ENCODE measurements around the gene ACOXL. TPM values are rescaled to one million over a fixed set of nuclear protein-coding genes. Genes with fewer than 3 reads are reported as not detected.
A peak's percentile ranks its signal among the peaks of the same experiment; 100 is the strongest.
"Not testable (repeated sequence)": the region's sequence is repeated elsewhere in the genome, so short reads cannot be mapped to it uniquely, and the experiment has no call there.

The ACOXL gene
- total and polyA plus RNA-seq, 12 donors: 0.05 to 0.19 (median 0.12) TPM; not detected in 8

GRCh38 chr2:110853516-110853915 is 121.1 kb downstream of the ACOXL start:
- 38 to 49% (median 45%) methylated on average over 5 of the region's 5 CpGs for WGBS, 4 donors
- intact Hi-C loops (cut with DNase I): no loop called here
- H3K4me1 ChIP-seq (replicated peaks in 1 of 2): no peaks in the 10 kb centered on the region
- no peaks in the 10 kb centered on the region for H3K27me3 ChIP-seq
- H3K4me3 ChIP-seq: no peak overlapping the region
- no peak overlapping the region for H3K27ac ChIP-seq
- TF ChIP-seq CTCF (IDR thresholded peaks at IDR 0.05): peak in 5 of 6 experiments; percentile 8 to 50 (median 13)
- no peak for TF ChIP-seq POLR2A (IDR thresholded peaks at IDR 0.05)
- H3K9me3 ChIP-seq (replicated peaks in 1 of 3): no peaks in the 10 kb centered on the region
- no peaks in the 10 kb centered on the region for H3K36me3 ChIP-seq (replicated peaks in 1 of 2)
- peak in 4 of 7 donors; percentile 23 to 58 (median 31) for DNase-seq

GRCh38 chr2:110853948-110854347 is 121.6 kb downstream of the ACOXL start:
- Histone ChIP-seq H3K36me3 (replicated peaks in 1 of 2) (no peaks in the 10 kb centered on the region), H3K9me3 (replicated peaks in 1 of 3) (no peaks in the 10 kb centered on the region), H3K27me3 (no peaks in the 10 kb centered on the region), H3K4me1 (replicated peaks in 1 of 2) (no peaks in the 10 kb centered on the region), H3K27ac (no peak overlapping the region), H3K4me3 (no peak overlapping the region)
- 91 to 97% (median 93%) methylated on average over 3 of the region's 3 CpGs for WGBS, 4 donors
- intact Hi-C loops (cut with DNase I): no loop called here
- DNase-seq: no peak
- TF ChIP-seq CTCF (IDR thresholded peaks at IDR 0.05) (no peak), POLR2A (IDR thresholded peaks at IDR 0.05) (no peak)

GRCh38 chr2:110854355-110855081 is 122.1 kb downstream of the ACOXL start:
- no peaks in the 10 kb centered on the region for H3K36me3 ChIP-seq (replicated peaks in 1 of 2)
- H3K9me3 ChIP-seq (replicated peaks in 1 of 3): no peaks in the 10 kb centered on the region
- no peaks in the 10 kb centered on the region for H3K4me1 ChIP-seq (replicated peaks in 1 of 2)
- H3K27me3 ChIP-seq: no peaks in the 10 kb centered on the region
- no peak for TF ChIP-seq POLR2A (IDR thresholded peaks at IDR 0.05)
- peak in 1 of 6 experiments; percentile 7 for TF ChIP-seq CTCF (IDR thresholded peaks at IDR 0.05)
- H3K27ac ChIP-seq: no peak overlapping the region
- no peak overlapping the region for H3K4me3 ChIP-seq
- no peak for DNase-seq
- intact Hi-C loops (cut with DNase I): no loop called here

- H3K4me3 ChIP-seq; H3K27ac ChIP-seq; H3K9me3 ChIP-seq (replicated peaks in 1 of 3); H3K4me1 ChIP-seq (replicated peaks in 1 of 2); intact Hi-C loops (cut with DNase I); H3K36me3 ChIP-seq (replicated peaks in 1 of 2); DNase-seq; H3K27me3 ChIP-seq: not testable (repeated sequence)
- WGBS, 4 donors: 85 to 89% (median 89%) methylated on average over 7 of the region's 7 CpGs
Measured at GRCh38 chr2:110855841-110856240, 123.5 kb downstream of the ACOXL start.

GRCh38 chr2:110858135-110858725 is 125.9 kb downstream of the ACOXL start:
- WGBS, 4 donors: 56 to 70% (median 58%) methylated on average over 12 of the region's 12 CpGs
- no peaks in the 10 kb centered on the region for H3K4me1 ChIP-seq (replicated peaks in 1 of 2)
- intact Hi-C loops (cut with DNase I): no loop called here
- no peak overlapping the region for H3K27ac ChIP-seq
- H3K27me3 ChIP-seq: no peaks in the 10 kb centered on the region
- DNase-seq: no peak
- H3K9me3 ChIP-seq (replicated peaks in 1 of 3): no peaks in the 10 kb centered on the region
- H3K4me3 ChIP-seq: no peak overlapping the region
- no peaks in the 10 kb centered on the region for H3K36me3 ChIP-seq (replicated peaks in 1 of 2)
- TF ChIP-seq CTCF (IDR thresholded peaks at IDR 0.05) (no peak), POLR2A (IDR thresholded peaks at IDR 0.05) (no peak)
